NCI-H2107 treated with DMSO at 0.1 percent for 48 hours (cell line): ENCODE measurements around the gene KIAA0232.
A peak's percentile ranks its signal among the peaks of the same experiment; 100 is the strongest.
"Not testable (repeated sequence)": the region's sequence is repeated elsewhere in the genome, so short reads cannot be mapped to it uniquely, and the experiment has no call there.

Experiments used
- DNase-seq: peaks from one replicate; lab custom pipeline; 2025; ENCODE audit not compliant: unreplicated experiment; lab: John Stamatoyannopoulos, UW

The KIAA0232 gene

GRCh38 chr4:6896035-6896434 is 113.5 kb downstream of the KIAA0232 start:
- no peak for DNase-seq

- no peak for DNase-seq
These were observed 116.2 kb downstream of the KIAA0232 start for GRCh38 chr4:6898763-6899162.

GRCh38 chr4:6900181-6900812 is 117.8 kb downstream of the KIAA0232 start:
- DNase-seq, result no peak

GRCh38 chr4:6900956-6901355 is 118.4 kb downstream of the KIAA0232 start:
- DNase-seq, result no peak

GRCh38 chr4:6901669-6902317 is 119.3 kb downstream of the KIAA0232 start:
- no peak for DNase-seq

- DNase-seq, result no peak
These were observed 120.0 kb downstream of the KIAA0232 start for GRCh38 chr4:6902318-6903042.

- no peak for DNase-seq
These were observed 123.3 kb downstream of the KIAA0232 start for GRCh38 chr4:6905516-6906445.

GRCh38 chr4:6906486-6906885 is 124.0 kb downstream of the KIAA0232 start:
- DNase-seq, result not testable (repeated sequence)

- DNase-seq, result no peak
These were observed 125.2 kb downstream of the KIAA0232 start for GRCh38 chr4:6907658-6908191.

- DNase-seq, result no peak
These were observed 126.0 kb downstream of the KIAA0232 start for GRCh38 chr4:6908432-6909112.

- peak; percentile 38 for DNase-seq
These were observed 126.8 kb downstream of the KIAA0232 start, which contains the start of gene TBC1D14 for GRCh38 chr4:6909113-6909969. TBC1D14 (plus strand) TSS chr4:6909826; CDS start chr4:6923390, 13,564 bp downstream.

- no peak for DNase-seq
These were observed 127.4 kb downstream of the KIAA0232 start for GRCh38 chr4:6909970-6910339.

- DNase-seq, result no peak
These were observed 127.9 kb downstream of the KIAA0232 start for GRCh38 chr4:6910340-6910959.

GRCh38 chr4:6910960-6911874 is 128.7 kb downstream of the KIAA0232 start:
- DNase-seq, result no peak

GRCh38 chr4:6911917-6912316 is 129.4 kb downstream of the KIAA0232 start:
- DNase-seq, result not testable (repeated sequence)

- no peak for DNase-seq
These were observed 129.9 kb downstream of the KIAA0232 start for GRCh38 chr4:6912441-6912840.

- DNase-seq, result no peak
These were observed 130.9 kb downstream of the KIAA0232 start for GRCh38 chr4:6913350-6913905.
